HepG2 (cell line): ENCODE data around the gene PLXNB2. TPM values are rescaled to one million over a fixed set of nuclear protein-coding genes. Genes with fewer than 3 reads are reported as not detected.

Source experiments
- CREB1 ChIP-seq, 2 experiments: fragments of 450-650 bp in 1 of 2; IDR thresholded peaks; 2 replicates each; pipeline ENCODE4 v1.6.1; 2016 to 2017; ENCODE audit warnings: control low read depth in 1 of 2, mild to moderate bottlenecking in 1 of 2, missing compliant biosample characterization in 1 of 2, missing genetic modification characterization in 1 of 2
- HINFP ChIP-seq: sonication (generic); formaldehyde crosslinking; IDR thresholded peaks from 2 replicates; pipeline ENCODE4 v1.4.0; 2020; ENCODE audit warnings: low read depth, mild to moderate bottlenecking, missing genetic modification reagents
- KLF12 ChIP-seq: sonication (generic); formaldehyde crosslinking; IDR thresholded peaks from 2 replicates; pipeline ENCODE4 v1.4.0; 2020; ENCODE audit warnings: missing genetic modification reagents, borderline replicate concordance
- NR2F6 ChIP-seq, 2 experiments: IDR thresholded peaks; 2 replicates each; pipeline ENCODE4 v1.6.1; 2016; ENCODE audit warnings: antibody characterized with exemption in 1 of 2, mild to moderate bottlenecking in 1 of 2
- PPARG ChIP-seq: conservative IDR thresholded peaks from 2 replicates; pipeline ENCODE4 v1.6.1; 2016; ENCODE audit warnings: missing biosample characterization, missing genetic modification reagents
- SAP130 ChIP-seq: IDR thresholded peaks from 2 replicates; pipeline ENCODE4 v1.6.1; 2016; ENCODE audit warnings: low read depth
- SMC3 ChIP-seq: IDR thresholded peaks from 2 replicates; pipeline ENCODE4 v1.6.1; 2011; ENCODE audit warnings: low read length, improper control_type of control experiment
- TRIM24 ChIP-seq: sonication (generic); formaldehyde crosslinking; IDR thresholded peaks from 2 replicates; pipeline ENCODE4 v1.8.0; 2022; ENCODE audit warnings: mild to moderate bottlenecking, missing genetic modification reagents
- ZFP41 ChIP-seq: sonication (generic); formaldehyde crosslinking; IDR thresholded peaks from 2 replicates; pipeline ENCODE4 v1.4.0; 2020; ENCODE audit warnings: mild to moderate bottlenecking, missing genetic modification reagents, borderline replicate concordance
- ZNF256 ChIP-seq: sonication (generic); formaldehyde crosslinking; conservative IDR thresholded peaks from 2 replicates; pipeline ENCODE4 v1.4.0; 2020; ENCODE audit warnings: missing genetic modification reagents
- ZNF569 ChIP-seq: sonication (generic); formaldehyde crosslinking; IDR thresholded peaks from 2 replicates; pipeline ENCODE4 v1.5.0; 2020; ENCODE audit warnings: mild to moderate bottlenecking, missing genetic modification reagents, moderate library complexity, borderline replicate concordance
- ZNF770 ChIP-seq: sonication (generic); formaldehyde crosslinking; IDR thresholded peaks from 2 replicates; pipeline ENCODE4 v1.5.0; 2020; ENCODE audit warnings: mild to moderate bottlenecking, missing genetic modification reagents
- ZNF781 ChIP-seq: sonication (generic); formaldehyde crosslinking; IDR thresholded peaks from 2 replicates; pipeline ENCODE4 v1.5.1; 2020; ENCODE audit warnings: borderline replicate concordance, mild to moderate bottlenecking, missing genetic modification reagents; ENCODE audit errors: not compliant biosample characterization
- polyA plus RNA-seq, 8 experiments: library from polyadenylated mRNA; depleted of rRNA in 3 of 8; stranded (reverse) in 7 of 8; unstranded in 1 of 8; fragments of >200 nt; fragmentation: Illumina TruSeq in 4 of 8; extraction: Trizol in 4 of 8; gene quantifications; 2 replicates each; pipeline versions ENCODE4 v1.2.1 to v1.2.3, GENCODE V29; 2011 to 2016; ENCODE audit warnings: low read depth in 4 of 8, missing spikeins in 1 of 8, mixed read lengths in 1 of 8; ENCODE audit not compliant: insufficient read depth in 1 of 8
- total RNA-seq, 5 experiments: library from RNA; depleted of rRNA; stranded (reverse); fragments of >200 nt; fragmentation: Illumina TruSeq; extraction: Trizol; gene quantifications; 2 replicates each; pipeline ENCODE4 v1.2.3, GENCODE V29; 2016; ENCODE audit warnings: low read depth in 1 of 5
- TF ChIP-seq, protein P1 (sequence below): sonication (generic); formaldehyde crosslinking; IDR thresholded peaks from 2 replicates; pipeline ENCODE4 v1.5.0; 2020; ENCODE audit warnings: missing genetic modification reagents, mild to moderate bottlenecking, borderline replicate concordance
- TF ChIP-seq, protein P2 (sequence below): sonication (generic); formaldehyde crosslinking; IDR thresholded peaks from 2 replicates; pipeline ENCODE4 v1.4.0; 2020; ENCODE audit warnings: missing genetic modification reagents, mild to moderate bottlenecking, borderline replicate concordance
- TF ChIP-seq, protein P3 (sequence below): sonication (generic); formaldehyde crosslinking; conservative IDR thresholded peaks from 2 replicates; pipeline ENCODE4 v1.8.0; 2022; ENCODE audit warnings: mild to moderate bottlenecking, moderate library complexity, missing genetic modification reagents

Gene PLXNB2
- total and polyA plus RNA-seq, 2 of the 13 experiments (the other 11 are each of a cell fraction or from before 2014, with no cell fraction given): 32.6 to 68.9 TPM

DNA sequence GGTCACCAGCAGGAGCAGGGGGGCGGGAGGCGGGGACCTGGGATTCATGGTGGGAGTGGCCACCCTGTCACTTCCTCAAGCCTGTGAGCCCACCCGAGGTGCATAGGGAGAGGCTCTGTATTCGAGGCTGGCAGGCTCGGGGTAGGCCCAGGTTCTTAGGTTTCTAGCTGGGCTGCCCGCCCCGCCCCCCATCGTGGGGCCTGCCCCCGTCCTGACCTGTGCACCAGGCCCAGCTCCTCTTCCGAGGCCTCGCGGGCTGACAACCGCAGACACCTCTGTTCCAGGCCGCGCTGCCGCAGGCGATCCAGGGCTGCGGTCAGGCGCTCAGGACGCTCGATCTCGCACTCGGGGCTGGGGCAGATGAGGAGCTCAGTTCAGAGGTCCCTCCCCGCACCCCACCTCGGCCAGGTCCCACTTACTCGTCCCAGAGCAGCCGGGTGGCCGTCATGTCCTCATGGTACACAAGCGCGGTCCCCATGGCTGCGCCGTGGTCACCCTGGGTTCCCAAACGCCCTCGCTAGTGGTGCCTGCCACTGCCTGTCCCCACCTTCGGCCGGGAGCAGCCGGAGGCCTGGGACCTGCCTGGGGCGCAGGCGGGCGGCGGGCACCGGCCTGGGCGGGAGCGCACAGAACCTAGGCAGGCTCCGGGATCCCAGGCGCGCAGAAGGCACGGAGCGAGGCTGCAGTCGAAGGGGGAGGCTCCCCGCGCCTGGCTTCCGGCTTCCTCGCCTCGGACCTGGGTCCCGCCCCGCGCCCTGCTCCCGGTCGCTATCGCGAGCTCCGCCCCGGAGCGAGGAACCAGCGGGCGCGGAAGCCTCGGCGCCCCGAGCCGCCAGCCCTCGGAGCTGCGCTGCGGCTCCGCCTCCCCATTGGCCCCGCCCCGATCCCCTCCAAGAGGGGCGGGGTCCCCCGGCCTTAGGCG, 56.6 kb downstream of the PLXNB2 start, which contains the start of gene HDAC10 (continued):
- TF ChIP-seq SAP130 (CRISPR knock-in tag): peak; percentile 77
- TF ChIP-seq ZFP41 (CRISPR knock-in tag): no peak; the same call in 1 of the 2 replicates
- TF ChIP-seq SMC3: no peak
- TF ChIP-seq ZNF569 (CRISPR knock-in tag): no peak
- TF ChIP-seq, protein P1, sequence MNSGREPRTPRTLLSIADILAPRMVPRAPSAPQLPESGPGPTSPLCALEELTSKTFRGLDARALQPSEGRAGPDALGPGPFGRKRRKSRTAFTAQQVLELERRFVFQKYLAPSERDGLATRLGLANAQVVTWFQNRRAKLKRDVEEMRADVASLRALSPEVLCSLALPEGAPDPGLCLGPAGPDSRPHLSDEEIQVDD (CRISPR knock-in tag): no peak
- TF ChIP-seq ZNF781 (CRISPR knock-in tag): no peak
- TF ChIP-seq ZNF770 (CRISPR knock-in tag): no peak
- TF ChIP-seq, protein P2, sequence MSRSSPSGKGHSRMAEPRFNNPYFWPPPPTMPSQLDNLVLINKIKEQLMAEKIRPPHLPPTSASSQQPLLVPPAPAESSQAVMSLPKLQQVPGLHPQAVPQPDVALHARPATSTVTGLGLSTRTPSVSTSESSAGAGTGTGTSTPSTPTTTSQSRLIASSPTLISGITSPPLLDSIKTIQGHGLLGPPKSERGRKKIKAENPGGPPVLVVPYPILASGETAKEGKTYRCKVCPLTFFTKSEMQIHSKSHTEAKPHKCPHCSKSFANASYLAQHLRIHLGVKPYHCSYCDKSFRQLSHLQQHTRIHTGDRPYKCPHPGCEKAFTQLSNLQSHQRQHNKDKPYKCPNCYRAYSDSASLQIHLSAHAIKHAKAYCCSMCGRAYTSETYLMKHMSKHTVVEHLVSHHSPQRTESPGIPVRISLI (CRISPR knock-in tag): no peak
- TF ChIP-seq PPARG (CRISPR knock-in tag): no peak
- 0 out of 2 replicates have a peak, but pooled peaks have one; percentile 41 for TF ChIP-seq ZNF256 (CRISPR knock-in tag)
- TF ChIP-seq KLF12 (CRISPR knock-in tag): no peak; the same call in 1 of the 2 replicates
- TF ChIP-seq, protein P3, sequence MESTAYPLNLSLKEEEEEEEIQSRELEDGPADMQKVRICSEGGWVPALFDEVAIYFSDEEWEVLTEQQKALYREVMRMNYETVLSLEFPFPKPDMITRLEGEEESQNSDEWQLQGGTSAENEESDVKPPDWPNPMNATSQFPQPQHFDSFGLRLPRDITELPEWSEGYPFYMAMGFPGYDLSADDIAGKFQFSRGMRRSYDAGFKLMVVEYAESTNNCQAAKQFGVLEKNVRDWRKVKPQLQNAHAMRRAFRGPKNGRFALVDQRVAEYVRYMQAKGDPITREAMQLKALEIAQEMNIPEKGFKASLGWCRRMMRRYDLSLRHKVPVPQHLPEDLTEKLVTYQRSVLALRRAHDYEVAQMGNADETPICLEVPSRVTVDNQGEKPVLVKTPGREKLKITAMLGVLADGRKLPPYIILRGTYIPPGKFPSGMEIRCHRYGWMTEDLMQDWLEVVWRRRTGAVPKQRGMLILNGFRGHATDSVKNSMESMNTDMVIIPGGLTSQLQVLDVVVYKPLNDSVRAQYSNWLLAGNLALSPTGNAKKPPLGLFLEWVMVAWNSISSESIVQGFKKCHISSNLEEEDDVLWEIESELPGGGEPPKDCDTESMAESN (CRISPR knock-in tag): peak; percentile 74
- no peak for TF ChIP-seq CREB1 (IDR thresholded peaks at IDR 0.05)
- TF ChIP-seq CREB1 (CRISPR knock-in tag; IDR thresholded peaks at IDR 0.05): no peak
- no peak for TF ChIP-seq NR2F6 (IDR thresholded peaks at IDR 0.05)
- no peak; the same call in 1 of the 2 replicates for TF ChIP-seq NR2F6 (CRISPR knock-in tag; IDR thresholded peaks at IDR 0.05)
- TF ChIP-seq TRIM24 (CRISPR knock-in tag): no peak
- no peak; the same call in 1 of the 2 replicates for TF ChIP-seq HINFP (CRISPR knock-in tag)
